Neural cell (in vitro differentiated cells): ENCODE results near the gene IGF1R.

Source experiments
- CTCF ChIP-seq: fragments of 450-650 bp; IDR thresholded peaks from 2 replicates; pipeline ENCODE4 v1.5.1; 2014; ENCODE audit warnings: antibody characterized with exemption, mild to moderate bottlenecking, moderate library complexity; ENCODE audit not compliant: poor library complexity, severe bottlenecking
- MXI1 ChIP-seq: fragments of 450-650 bp; conservative IDR thresholded peaks from 2 replicates; pipeline ENCODE4 v1.6.1; 2014; ENCODE audit warnings: antibody characterized with exemption, mild to moderate bottlenecking; ENCODE audit not compliant: poor library complexity, severe bottlenecking

GRCh38 chr15:98794748-98795147, 146.4 kb downstream of the IGF1R start:
- TF ChIP-seq MXI1 (no peak), CTCF (no peak)
